Measurements from ENCODE around the gene VAV1.
A peak's percentile ranks its signal among the peaks of the same experiment; 100 is the strongest.
"Not testable (repeated sequence)": the region's sequence is repeated elsewhere in the genome, so short reads cannot be mapped to it uniquely, and the experiment has no call there.

The VAV1 gene

DNA sequence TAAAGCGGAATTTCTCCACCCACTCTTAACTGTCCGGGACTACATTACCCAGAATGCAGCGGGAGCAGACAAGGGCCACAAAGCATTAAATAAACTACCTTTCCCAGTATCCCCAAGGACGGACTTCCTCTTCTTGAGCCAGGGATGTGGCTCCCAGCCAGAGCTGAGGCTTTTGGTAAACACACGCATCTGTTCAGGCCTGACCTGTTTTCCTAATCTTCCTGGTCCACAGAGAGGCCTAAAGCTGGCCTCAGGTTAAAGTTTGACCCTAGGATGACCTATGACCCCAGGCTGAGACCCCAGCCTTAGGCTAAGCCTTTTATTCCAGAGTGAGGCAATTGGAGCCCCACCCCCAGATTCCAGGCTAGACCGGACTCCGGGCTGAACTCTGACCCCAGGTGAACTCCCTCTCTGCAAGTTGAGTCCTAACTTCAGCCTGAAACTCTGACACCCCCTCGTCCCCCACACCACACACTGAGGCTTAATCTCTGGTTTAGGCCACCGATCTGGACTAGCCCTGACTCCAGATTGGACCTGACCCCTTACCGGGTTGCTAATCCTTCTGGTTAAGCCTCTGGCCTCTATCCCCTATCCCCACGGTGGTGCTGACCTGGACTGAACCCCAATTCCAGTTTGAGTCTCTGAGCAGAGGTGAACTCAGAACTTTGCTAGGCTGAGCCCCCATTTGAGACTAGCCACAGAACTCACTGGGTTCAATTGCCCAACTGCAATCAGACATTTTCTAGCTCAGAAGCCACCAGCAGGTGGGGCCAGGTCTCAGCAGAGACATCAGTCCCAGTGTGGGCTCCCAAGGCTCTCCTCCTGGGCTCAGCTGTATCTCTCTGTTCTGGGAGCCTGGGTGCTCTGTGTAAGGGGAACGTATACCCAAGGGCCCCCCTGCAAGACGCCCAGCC lies 34.4 kb upstream of the VAV1 start:
- DNase-seq (ENCODE audit: low read depth) = peak; percentile 89

DNA sequence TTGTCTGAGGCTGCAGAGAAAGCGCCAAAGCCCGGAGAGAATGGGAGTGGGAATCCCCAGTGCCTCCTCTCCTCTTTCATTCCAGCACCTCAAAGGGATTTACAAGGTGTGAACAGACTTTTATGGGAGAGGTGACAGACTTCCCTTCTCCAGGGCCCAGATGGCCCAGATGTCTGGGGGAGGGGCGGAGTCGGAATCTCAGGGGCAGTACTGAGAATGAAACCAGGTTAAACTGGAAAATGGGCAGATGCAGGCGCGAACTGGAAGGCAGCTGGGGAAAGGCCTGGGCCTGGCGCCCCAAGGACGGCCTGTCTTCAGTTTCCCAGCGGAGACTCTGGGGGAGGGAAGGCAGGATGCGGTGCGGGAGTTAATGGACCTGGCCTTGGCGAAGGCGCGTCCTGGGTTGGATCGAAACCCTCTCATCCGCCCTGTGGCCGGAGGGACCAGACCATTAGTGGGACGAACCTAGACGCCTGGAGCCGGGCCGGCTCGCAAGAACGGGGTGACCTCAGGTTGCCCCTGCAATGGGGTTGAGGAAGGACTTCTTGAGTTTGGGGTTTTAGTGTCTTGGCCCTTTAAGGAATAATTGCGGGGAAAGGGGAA lies 33.6 kb upstream of the VAV1 start:
- no peak for DNase-seq (ENCODE audit: low read depth)

GRCh38 chr19:6739390-6739882 lies 33.1 kb upstream of the VAV1 start, which contains the start of gene TRIP10:
TRIP10 (plus strand) TSS chr19:6739680; CDS start chr19:6739762, 82 bp downstream.
- DNase-seq (ENCODE audit: low read depth) = peak; percentile 82

GRCh38 chr19:6739883-6740588 lies 32.5 kb upstream of the VAV1 start:
- DNase-seq (ENCODE audit: low read depth) = peak; percentile 48

DNA sequence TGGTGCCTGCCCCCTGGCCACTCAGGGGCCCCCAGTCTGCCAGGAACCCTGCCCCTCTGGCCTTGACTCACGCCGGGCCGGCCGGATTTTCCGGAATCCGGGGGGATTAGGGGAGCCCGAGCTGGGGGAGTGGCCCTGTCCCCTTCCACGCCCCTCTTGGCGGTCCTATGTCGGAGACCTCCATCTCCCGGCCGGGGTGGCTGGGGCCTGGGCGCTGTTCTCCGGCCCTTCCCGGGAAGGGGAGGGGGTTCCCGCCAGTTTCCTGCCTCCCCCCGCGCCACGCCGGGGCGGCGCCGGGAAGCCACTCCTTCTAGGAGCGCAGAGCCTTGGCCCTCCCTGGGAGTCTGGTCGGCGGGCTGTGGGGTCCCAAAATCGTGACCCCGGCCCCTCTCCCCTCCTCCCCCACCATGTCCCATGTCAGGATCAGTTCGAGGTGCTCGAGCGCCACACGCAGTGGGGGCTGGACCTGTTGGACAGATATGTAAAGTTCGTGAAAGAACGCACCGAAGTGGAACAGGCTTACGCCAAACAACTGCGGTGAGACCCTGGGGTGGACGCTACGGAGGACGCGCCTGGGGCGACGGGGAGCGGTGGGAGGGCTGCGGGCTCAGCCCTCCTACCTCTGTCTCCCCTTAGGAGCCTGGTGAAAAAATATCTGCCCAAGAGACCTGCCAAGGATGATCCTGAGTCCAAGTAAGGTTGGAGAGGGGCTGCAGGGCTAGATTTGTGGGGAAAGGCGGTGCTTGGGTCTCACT lies 31.7 kb upstream of the VAV1 start:
- DNase-seq (ENCODE audit: low read depth) = peak; percentile 50

DNA sequence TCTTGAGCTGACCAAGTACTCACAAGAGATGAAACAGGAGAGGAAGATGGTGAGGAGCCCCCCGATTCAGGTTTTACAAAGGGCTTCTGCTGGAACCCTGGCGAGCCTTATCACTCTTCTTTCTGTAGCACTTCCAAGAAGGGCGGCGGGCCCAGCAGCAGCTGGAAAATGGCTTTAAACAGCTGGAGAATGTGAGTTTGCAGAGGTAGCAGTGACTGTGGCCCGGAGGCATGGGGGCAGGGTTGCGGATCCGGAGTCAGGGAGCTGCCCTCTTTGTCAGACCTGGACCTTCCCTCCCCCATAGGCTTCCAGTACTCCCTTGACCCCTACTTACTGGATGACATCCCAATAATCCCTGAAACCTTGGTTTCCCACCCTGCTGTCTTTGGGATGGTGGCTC lies 29.4 kb upstream of the VAV1 start:
- no peak for DNase-seq (ENCODE audit: low read depth)

- no peak for DNase-seq (ENCODE audit: low read depth)
Observed at GRCh38 chr19:6743714-6744380, 28.7 kb upstream of the VAV1 start.

DNA sequence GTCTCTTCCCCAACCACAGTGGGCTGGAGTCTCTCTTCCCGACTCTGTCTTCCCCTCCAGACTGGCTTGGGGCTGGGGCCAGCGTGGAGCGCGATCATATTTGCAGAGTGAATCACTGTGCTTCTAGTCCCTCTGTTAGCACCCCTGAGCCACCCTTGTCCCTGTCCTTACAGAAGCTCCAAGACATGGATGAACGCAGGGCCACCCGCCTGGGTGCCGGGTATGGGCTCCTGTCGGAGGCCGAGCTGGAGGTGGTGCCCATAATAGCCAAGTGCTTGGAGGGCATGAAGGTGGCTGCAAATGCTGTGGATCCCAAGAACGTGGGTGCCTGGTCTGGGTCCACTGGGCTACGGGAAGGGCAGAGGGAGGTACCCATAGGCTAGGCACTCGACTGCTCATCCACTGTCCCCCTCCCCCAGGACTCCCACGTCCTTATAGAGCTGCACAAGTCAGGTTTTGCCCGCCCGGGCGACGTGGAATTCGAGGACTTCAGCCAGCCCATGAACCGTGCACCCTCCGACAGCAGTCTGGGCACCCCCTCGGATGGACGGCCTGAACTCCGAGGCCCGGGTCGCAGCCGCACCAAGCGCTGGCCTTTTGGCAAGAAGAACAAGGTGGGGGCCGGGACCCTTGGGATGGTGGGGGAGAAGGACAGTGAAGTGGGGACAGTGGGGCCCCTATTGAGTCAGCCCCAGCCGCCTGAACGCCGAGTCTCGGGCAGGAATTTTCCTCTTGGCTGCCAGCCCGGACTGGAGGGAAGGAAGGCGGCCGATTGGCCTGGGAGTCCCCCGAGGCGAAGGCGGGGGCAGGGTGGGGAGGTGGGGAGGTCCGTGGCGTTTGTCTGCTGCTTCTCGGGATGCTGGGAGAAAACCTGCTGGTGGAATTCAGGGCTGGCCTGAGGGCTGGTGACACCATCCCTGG lies 27.9 kb upstream of the VAV1 start:
- DNase-seq (ENCODE audit: low read depth) = peak; percentile 96

DNA sequence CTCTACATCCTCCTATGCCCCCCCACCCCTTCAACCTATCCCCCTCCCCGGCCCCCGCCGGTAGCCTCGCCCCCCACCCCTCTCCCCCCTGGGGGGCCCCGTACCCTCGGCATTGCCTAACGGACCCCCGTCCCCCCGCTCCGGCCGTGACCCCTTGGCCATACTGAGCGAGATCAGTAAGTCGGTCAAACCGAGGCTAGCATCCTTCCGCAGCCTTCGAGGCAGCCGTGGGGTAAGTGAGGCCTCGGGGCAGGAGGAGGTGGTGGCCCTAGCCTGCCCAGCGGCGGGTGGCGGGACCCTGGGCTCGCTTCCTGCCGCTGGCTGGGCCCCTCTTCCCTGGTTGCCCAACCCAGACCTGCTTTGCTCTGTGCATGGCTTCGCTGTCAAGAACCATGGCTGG lies 26.5 kb upstream of the VAV1 start:
- no peak for DNase-seq (ENCODE audit: low read depth)

GRCh38 chr19:6748543-6748942 lies 24.0 kb upstream of the VAV1 start:
- DNase-seq (ENCODE audit: low read depth) = not testable (repeated sequence)

GRCh38 chr19:6750062-6750461 lies 22.4 kb upstream of the VAV1 start:
- no peak for DNase-seq (ENCODE audit: low read depth)

DNA sequence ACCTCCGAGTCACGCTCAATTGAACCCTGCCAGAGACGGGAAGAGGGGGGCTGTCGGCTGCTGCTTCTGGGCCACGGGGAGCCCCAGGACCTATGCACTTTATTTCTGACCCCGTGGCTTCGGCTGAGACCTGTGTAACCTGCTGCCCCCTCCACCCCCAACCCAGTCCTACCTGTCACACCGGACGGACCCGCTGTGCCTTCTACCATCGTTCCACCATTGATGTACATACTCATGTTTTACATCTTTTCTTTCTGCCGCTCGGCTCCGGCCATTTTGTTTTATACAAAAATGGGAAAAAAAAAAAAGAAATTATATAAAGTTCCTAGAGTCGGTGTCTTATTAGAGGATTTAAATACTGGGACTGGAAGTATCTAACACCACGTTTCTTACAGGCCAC lies 21.3 kb upstream of the VAV1 start:
- DNase-seq (ENCODE audit: low read depth) = no peak

- DNase-seq (ENCODE audit: low read depth) = no peak
Observed at GRCh38 chr19:6752256-6753177, 20.0 kb upstream of the VAV1 start.

- peak; percentile 77 for DNase-seq (ENCODE audit: low read depth)
Observed at GRCh38 chr19:6753178-6754031, 19.1 kb upstream of the VAV1 start.

DNA sequence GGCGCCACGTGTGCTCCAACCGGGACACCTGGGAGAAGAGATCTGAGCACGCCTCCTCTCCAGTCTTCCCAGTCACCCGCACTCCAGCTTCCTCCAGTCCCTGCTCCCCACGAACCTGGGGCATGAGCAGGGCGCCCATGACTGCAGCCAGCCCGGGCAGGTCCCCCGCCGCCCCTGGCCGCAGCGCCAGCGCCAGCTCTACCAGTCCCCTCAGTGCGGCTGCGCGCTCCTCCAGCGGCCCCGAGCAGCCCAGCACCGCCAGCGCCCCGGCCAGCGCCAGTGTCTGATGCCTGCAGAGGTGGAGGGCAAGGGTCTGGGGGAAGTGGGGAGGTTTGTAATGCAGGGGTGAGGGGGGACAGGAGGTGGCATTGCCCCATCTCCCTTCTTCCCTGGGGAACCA lies 18.4 kb upstream of the VAV1 start:
- no peak for DNase-seq (ENCODE audit: low read depth)

- no peak for DNase-seq (ENCODE audit: low read depth)
Observed at GRCh38 chr19:6754653-6755463, 17.6 kb upstream of the VAV1 start.

- no peak for DNase-seq (ENCODE audit: low read depth)
Observed at GRCh38 chr19:6760606-6761005, 11.9 kb upstream of the VAV1 start.
